Adrenal gland (tissue), 12 donors: ENCODE measurements around the gene BARHL1. TPM values are rescaled to one million over a fixed set of nuclear protein-coding genes. Genes with fewer than 3 reads are reported as not detected.

Source experiments
- DNase-seq, 7 donors: peaks; one replicate each; pipeline ENCODE4 v3.0.0-alpha.2; 2019 to 2020
- H3K27ac ChIP-seq, 5 donors: fragments of 200-600 bp; sonication (generic) in 4 of 5; 1 replicate in 3 of 5; 2 replicates in 2 of 5; pipeline versions ENCODE4 v1.5.1 to v1.8.0; 2016 to 2020; ENCODE audit warnings: mild to moderate bottlenecking in 1 of 5
- H3K27me3 ChIP-seq: fragments of 200-600 bp; 2 replicates; pipeline ENCODE4 v1.8.0; 2021
- H3K36me3 ChIP-seq, 2 donors: fragments of 200-600 bp; replicated peaks in 1 of 2; 1 replicate in 1 of 2; 2 replicates in 1 of 2; pipeline versions ENCODE4 v1.5.1 to v1.8.0; 2018 to 2022
- H3K4me1 ChIP-seq, 2 donors: fragments of 200-600 bp; replicated peaks in 1 of 2; 1 replicate in 1 of 2; 2 replicates in 1 of 2; pipeline versions ENCODE4 v1.5.1 to v1.8.0; 2018 to 2021
- H3K4me3 ChIP-seq, 4 donors: fragments of 200-600 bp; sonication (generic) in 3 of 4; one replicate each; pipeline ENCODE4 v1.5.1; 2016 to 2018
- H3K9me3 ChIP-seq, 3 donors: fragments of 200-600 bp; sonication (generic) in 1 of 3; replicated peaks in 1 of 3; 1 replicate in 2 of 3; 2 replicates in 1 of 3; pipeline versions ENCODE4 v1.5.1 to v1.8.0; 2016 to 2021
- CTCF ChIP-seq, 6 experiments: fragments of 450-650 bp in 4 of 6; fragments of 200-600 bp in 2 of 6; sonication (generic) in 1 of 6; IDR thresholded peaks; 1 replicate in 5 of 6; 2 replicates in 1 of 6; pipeline versions ENCODE4 v1.5.1 to v1.8.0; 2016 to 2021; ENCODE audit warnings: antibody characterized with exemption in 6 of 6, mild to moderate bottlenecking in 2 of 6, moderate library complexity in 1 of 6
- POLR2A ChIP-seq, 2 donors: fragments of 450-650 bp; IDR thresholded peaks; one replicate each; pipeline ENCODE4 v1.6.1; 2017; ENCODE audit warnings: antibody characterized with exemption in 2 of 2, mild to moderate bottlenecking in 2 of 2, moderate library complexity in 1 of 2
- whole genome bisulfite sequencing, 4 donors: extraction: QIAGEN DNeasy Blood & Tissue Kit in 2 of 4; methylation state at CpG; one replicate each; pipeline versions ENCODE4 v1.1.5 to v1.1.7; 2013 to 2017; 5-methylcytosine and 5-hydroxymethylcytosine counted together
- intact Hi-C, 2 donors: fragments of 100-400 bp; cut with DNase I; formaldehyde crosslinking; loops; one replicate each; pipeline versions ENCODE4 v1.14.1 to v1.15.0; 2022 to 2023
- polyA plus RNA-seq, 3 donors: library from polyadenylated mRNA; stranded (reverse); fragments of 200-250 nt in 2 of 3; fragments of 350-450 nt in 1 of 3; fragmentation: Illumina TruSeq in 1 of 3; extraction: RNeasy Lipid Tissue Mini Kit (QIAGEN cat#74804) in 1 of 3; gene quantifications; one replicate each; pipeline ENCODE4 v1.2.3, GENCODE V29; 2013 to 2014
- total RNA-seq, 9 donors: library from RNA; depleted of rRNA in 4 of 9; stranded (reverse); fragments of >200 nt in 4 of 9; fragments of 120-200 nt in 1 of 9; fragmentation: NEBNext Ultra II Directional in 1 of 9; extraction: Animal tissue kit (Norgen Biotek cat#: 25700) in 1 of 9; gene quantifications; one replicate each; pipeline versions ENCODE4 v1.1.0 to v1.2.4, GENCODE V29; 2013 to 2023
- donor health status: healthy with polysubstance abuse.
- donor health status: Bipolar disorder and iron deficiency.
- donor health status: DM: yes; HTN: yes; CAD: no.
- donor health status: DM: no; HTN: no; CAD: no.
- donor health status: DM: no; HTN: no; CAD: no.
- donor health status: DM: yes; HTN: yes; CAD: no.

Gene BARHL1
- total and polyA plus RNA-seq, 12 donors = not detected

DNA sequence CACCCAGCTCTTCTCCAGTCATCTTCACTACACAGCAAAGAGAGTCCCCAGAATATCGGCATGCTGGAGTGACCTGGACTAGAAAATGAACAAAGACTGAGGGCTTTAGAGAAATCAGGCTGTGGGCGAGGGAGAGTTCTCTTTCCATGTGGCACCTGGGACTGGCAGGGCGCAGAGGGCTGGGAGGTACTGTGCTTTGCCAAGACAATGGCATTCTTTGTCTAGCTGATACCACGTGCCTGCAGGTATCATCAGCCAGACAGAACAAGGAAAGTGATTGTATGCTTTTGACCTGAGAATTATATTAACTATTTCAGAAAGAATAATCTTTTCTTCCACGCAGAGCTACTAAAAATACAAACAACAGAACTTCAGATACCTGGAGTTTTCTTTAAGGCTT, 56.9 kb downstream of the BARHL1 start:
- TF ChIP-seq POLR2A (IDR thresholded peaks at IDR 0.05) (no peak), CTCF (IDR thresholded peaks at IDR 0.05) (no peak)
- H3K4me1 ChIP-seq = no peaks in the 10 kb centered on the region
- no peak overlapping the region for H3K27ac ChIP-seq
- intact Hi-C loops = no loop called here
- H3K9me3 ChIP-seq = no peaks in the 10 kb centered on the region
- 92 to 95% (median 93%) methylated on average over 5 of the region's 5 CpGs for WGBS, 4 donors
- no peak overlapping the region for H3K4me3 ChIP-seq
- no peak for DNase-seq
- peaks cover 0 to 34% of the 10 kb centered on the region in 2 donors for H3K36me3 ChIP-seq
- no peaks in the 10 kb centered on the region for H3K27me3 ChIP-seq

Other genes starting within 250 kb of the BARHL1 start
- gene SETX, start 227.6 kb upstream of the BARHL1 start, total RNA-seq = 10 to 100 TPM; 36.5 to 71.7 (median 44.4) TPM
- 10 to 100 TPM; 20.3 to 34.3 (median 23.0) TPM for gene SETX, start 227.6 kb upstream of the BARHL1 start, polyA plus RNA-seq
- 10 to 100 TPM in 4 of 9 donors, 1 to 10 TPM in 5; 6.9 to 11.4 (median 9.3) TPM for gene TTF1, start 175.8 kb upstream of the BARHL1 start, total RNA-seq
- 10 to 100 TPM in 2 of 3 donors, 1 to 10 TPM in 1; 10.0 to 18.7 (median 11.8) TPM for gene TTF1, start 175.8 kb upstream of the BARHL1 start, polyA plus RNA-seq
- gene CFAP77, start 172.4 kb upstream of the BARHL1 start, total RNA-seq = not detected
- not detected for gene CFAP77, start 172.4 kb upstream of the BARHL1 start, polyA plus RNA-seq
- 10 to 100 TPM in 4 of 9 donors, 1 to 10 TPM in 5; 7.4 to 12.3 (median 9.6) TPM for gene DDX31, start 87.4 kb downstream of the BARHL1 start, total RNA-seq
- gene DDX31, start 87.4 kb downstream of the BARHL1 start, polyA plus RNA-seq = 10 to 100 TPM in 1 of 3 donors, 1 to 10 TPM in 2; 7.6 to 13.8 (median 9.9) TPM
- gene GTF3C4, start 87.9 kb downstream of the BARHL1 start, total RNA-seq = 10 to 100 TPM in 7 of 9 donors, 1 to 10 TPM in 2; 8.2 to 18.5 (median 13.9) TPM
- 10 to 100 TPM in 1 of 3 donors, 1 to 10 TPM in 2; 1.9 to 10.6 (median 2.4) TPM for gene GTF3C4, start 87.9 kb downstream of the BARHL1 start, polyA plus RNA-seq